ENCODE results near the gene ANO4.

The ANO4 gene

DNA sequence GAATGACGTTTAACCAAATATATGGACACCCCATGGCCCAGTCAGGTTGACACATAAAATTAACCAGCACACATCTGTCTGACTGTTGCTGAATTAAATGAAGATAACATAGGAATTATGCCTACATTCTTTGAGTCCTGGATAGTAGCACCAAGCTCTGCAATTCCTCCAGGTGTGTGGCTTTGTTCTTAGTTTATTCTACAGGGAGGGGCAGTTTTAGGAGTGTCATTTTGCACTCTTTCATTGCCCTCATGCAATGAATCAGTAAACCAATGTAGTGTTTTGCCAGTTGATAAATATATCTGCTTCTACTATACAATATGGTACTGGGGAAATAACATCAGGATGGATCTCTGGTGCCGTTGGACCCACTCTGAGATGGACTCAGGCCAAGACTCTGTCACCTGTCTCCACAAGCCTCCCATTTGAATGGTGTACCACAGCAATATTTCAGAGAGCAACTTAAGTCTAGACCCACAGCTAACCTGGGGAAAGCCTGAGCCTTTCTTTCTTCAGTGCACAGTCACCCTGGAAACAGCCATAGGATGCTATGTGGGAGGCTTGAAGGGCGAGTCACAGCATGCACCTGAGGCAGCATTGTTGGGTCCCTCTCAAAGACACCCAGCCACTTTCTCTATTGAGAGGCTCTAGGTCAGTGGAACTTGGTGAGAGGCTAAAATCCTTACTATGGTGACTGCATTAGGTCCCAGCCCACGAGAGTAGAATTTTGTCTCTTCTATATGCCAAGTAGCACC is 73.2 kb downstream of the ANO4 start:
- CTCF ChIA-PET, result no interaction called here
- TF ChIP-seq SP7 (tag by site-specific recombination; IDR thresholded peaks at IDR 0.05), result no peak

GRCh38 chr12:100868487-100868886 is 73.9 kb downstream of the ANO4 start:
- POLR2A ChIA-PET, result no interaction called here
- no peaks in the 10 kb centered on the region for H3K4me1 ChIP-seq (ENCODE audit: control insufficient read depth, insufficient read depth, low read length)
- H3K27ac ChIP-seq (ENCODE audit: extremely low read depth, low read depth, low read length), result no peak overlapping the region
- H3K36me3 ChIP-seq (ENCODE audit: control insufficient read depth in 2 of 2, insufficient read depth in 1 of 2, low read length in 2 of 2), result no peaks in the 10 kb centered on the region
- peak; percentile 65 for TF ChIP-seq EGR2 (tag by site-specific recombination; IDR thresholded peaks at IDR 0.05; ENCODE audit: low read depth)
- no peak for TF ChIP-seq GLI4 (tag by site-specific recombination; IDR thresholded peaks at IDR 0.05)
- no peak for TF ChIP-seq MYNN (tag by site-specific recombination; IDR thresholded peaks at IDR 0.05; ENCODE audit: borderline replicate concordance)
- no peak for TF ChIP-seq HOXD13 (CRISPR knock-in tag; IDR thresholded peaks at IDR 0.05; ENCODE audit: borderline replicate concordance)
- no peak for TF ChIP-seq SCRT2 (tag by site-specific recombination; IDR thresholded peaks at IDR 0.05)
- no peak for TF ChIP-seq ZNF398 (tag by site-specific recombination; IDR thresholded peaks at IDR 0.05)
- TF ChIP-seq ZNF138 (tag by site-specific recombination; IDR thresholded peaks at IDR 0.05; ENCODE audit: borderline replicate concordance), result no peak
- CTCF ChIA-PET, result interaction anchor here (0.7 kb wide), 1 partner anchor 381 kb away, joined by 3 read pairs; no protein-coding TSS in a partner anchor
- no peaks in the 10 kb centered on the region for H3K9me3 ChIP-seq (ENCODE audit: control insufficient read depth, insufficient read depth, low read depth, low read length)
- no peak overlapping the region for H3K4me3 ChIP-seq (ENCODE audit: low read depth, low read length)

More for the DNA sequence above, 73.2 kb downstream of the ANO4 start:
- POLR2A ChIA-PET, result no interaction called here
- H3K4me3 ChIP-seq (ENCODE audit: low read depth, low read length), result no peak overlapping the region
- H3K4me1 ChIP-seq (ENCODE audit: control insufficient read depth, insufficient read depth, low read length), result no peaks in the 10 kb centered on the region
- no peaks in the 10 kb centered on the region for H3K36me3 ChIP-seq (ENCODE audit: control insufficient read depth in 2 of 2, insufficient read depth in 1 of 2, low read length in 2 of 2)
- no peak overlapping the region for H3K27ac ChIP-seq (ENCODE audit: extremely low read depth, low read depth, low read length)
- no peaks in the 10 kb centered on the region for H3K9me3 ChIP-seq (ENCODE audit: control insufficient read depth, insufficient read depth, low read depth, low read length)

GRCh38 chr12:100871195-100871734 is 76.7 kb downstream of the ANO4 start:
- Histone ChIP-seq H3K9me3 (ENCODE audit: control insufficient read depth, insufficient read depth, low read depth, low read length) (no peaks in the 10 kb centered on the region), H3K36me3 (ENCODE audit: control insufficient read depth in 2 of 2, insufficient read depth in 1 of 2, low read length in 2 of 2) (no peaks in the 10 kb centered on the region), H3K4me1 (ENCODE audit: control insufficient read depth, insufficient read depth, low read length) (no peaks in the 10 kb centered on the region), H3K4me3 (ENCODE audit: low read depth, low read length) (no peak overlapping the region), H3K27ac (ENCODE audit: extremely low read depth, low read depth, low read length) (no peak overlapping the region)
- ChIA-PET POLR2A (no interaction called here), CTCF (no interaction called here)
- no peak for TF ChIP-seq SP2 (tag by site-specific recombination; IDR thresholded peaks at IDR 0.05)
- no peak for TF ChIP-seq ZNF311 (tag by site-specific recombination; IDR thresholded peaks at IDR 0.05; ENCODE audit: borderline replicate concordance)

GRCh38 chr12:100875156-100875555 is 80.6 kb downstream of the ANO4 start:
- ChIA-PET POLR2A (no interaction called here), CTCF (interaction anchor here (1.0 to 1.1 kb wide), 2 partner anchors 11 to 41 kb away, joined by 3 to 4 read pairs; no protein-coding TSS in a partner anchor)
- Histone ChIP-seq H3K4me3 (ENCODE audit: low read depth, low read length) (no peak overlapping the region), H3K27ac (ENCODE audit: extremely low read depth, low read depth, low read length) (no peak overlapping the region), H3K9me3 (ENCODE audit: control insufficient read depth, insufficient read depth, low read depth, low read length) (no peaks in the 10 kb centered on the region), H3K36me3 (ENCODE audit: control insufficient read depth in 2 of 2, insufficient read depth in 1 of 2, low read length in 2 of 2) (no peaks in the 10 kb centered on the region), H3K4me1 (ENCODE audit: control insufficient read depth, insufficient read depth, low read length) (no peaks in the 10 kb centered on the region)
- TF ChIP-seq ZNF114 (tag by site-specific recombination; IDR thresholded peaks at IDR 0.05), result no peak
- no peak for TF ChIP-seq ZBTB1 (tag by site-specific recombination; IDR thresholded peaks at IDR 0.05)
- TF ChIP-seq SETDB1 (IDR thresholded peaks at IDR 0.05; ENCODE audit: insufficient read length, low read length), result no peak
- no peak for TF ChIP-seq ZNF23 (tag by site-specific recombination; IDR thresholded peaks at IDR 0.05; ENCODE audit: borderline replicate concordance)
- TF ChIP-seq PRDM1 (tag by site-specific recombination; IDR thresholded peaks at IDR 0.05), result no peak
- TF ChIP-seq YY1 (tag by site-specific recombination; IDR thresholded peaks at IDR 0.05), result no peak
- no peak for TF ChIP-seq ZNF701 (tag by site-specific recombination; IDR thresholded peaks at IDR 0.05)
- TF ChIP-seq SALL2 (tag by site-specific recombination; IDR thresholded peaks at IDR 0.05; ENCODE audit: borderline replicate concordance), result no peak
- TF ChIP-seq ZNF704 (tag by site-specific recombination; IDR thresholded peaks at IDR 0.05), result no peak
- TF ChIP-seq, protein P1, sequence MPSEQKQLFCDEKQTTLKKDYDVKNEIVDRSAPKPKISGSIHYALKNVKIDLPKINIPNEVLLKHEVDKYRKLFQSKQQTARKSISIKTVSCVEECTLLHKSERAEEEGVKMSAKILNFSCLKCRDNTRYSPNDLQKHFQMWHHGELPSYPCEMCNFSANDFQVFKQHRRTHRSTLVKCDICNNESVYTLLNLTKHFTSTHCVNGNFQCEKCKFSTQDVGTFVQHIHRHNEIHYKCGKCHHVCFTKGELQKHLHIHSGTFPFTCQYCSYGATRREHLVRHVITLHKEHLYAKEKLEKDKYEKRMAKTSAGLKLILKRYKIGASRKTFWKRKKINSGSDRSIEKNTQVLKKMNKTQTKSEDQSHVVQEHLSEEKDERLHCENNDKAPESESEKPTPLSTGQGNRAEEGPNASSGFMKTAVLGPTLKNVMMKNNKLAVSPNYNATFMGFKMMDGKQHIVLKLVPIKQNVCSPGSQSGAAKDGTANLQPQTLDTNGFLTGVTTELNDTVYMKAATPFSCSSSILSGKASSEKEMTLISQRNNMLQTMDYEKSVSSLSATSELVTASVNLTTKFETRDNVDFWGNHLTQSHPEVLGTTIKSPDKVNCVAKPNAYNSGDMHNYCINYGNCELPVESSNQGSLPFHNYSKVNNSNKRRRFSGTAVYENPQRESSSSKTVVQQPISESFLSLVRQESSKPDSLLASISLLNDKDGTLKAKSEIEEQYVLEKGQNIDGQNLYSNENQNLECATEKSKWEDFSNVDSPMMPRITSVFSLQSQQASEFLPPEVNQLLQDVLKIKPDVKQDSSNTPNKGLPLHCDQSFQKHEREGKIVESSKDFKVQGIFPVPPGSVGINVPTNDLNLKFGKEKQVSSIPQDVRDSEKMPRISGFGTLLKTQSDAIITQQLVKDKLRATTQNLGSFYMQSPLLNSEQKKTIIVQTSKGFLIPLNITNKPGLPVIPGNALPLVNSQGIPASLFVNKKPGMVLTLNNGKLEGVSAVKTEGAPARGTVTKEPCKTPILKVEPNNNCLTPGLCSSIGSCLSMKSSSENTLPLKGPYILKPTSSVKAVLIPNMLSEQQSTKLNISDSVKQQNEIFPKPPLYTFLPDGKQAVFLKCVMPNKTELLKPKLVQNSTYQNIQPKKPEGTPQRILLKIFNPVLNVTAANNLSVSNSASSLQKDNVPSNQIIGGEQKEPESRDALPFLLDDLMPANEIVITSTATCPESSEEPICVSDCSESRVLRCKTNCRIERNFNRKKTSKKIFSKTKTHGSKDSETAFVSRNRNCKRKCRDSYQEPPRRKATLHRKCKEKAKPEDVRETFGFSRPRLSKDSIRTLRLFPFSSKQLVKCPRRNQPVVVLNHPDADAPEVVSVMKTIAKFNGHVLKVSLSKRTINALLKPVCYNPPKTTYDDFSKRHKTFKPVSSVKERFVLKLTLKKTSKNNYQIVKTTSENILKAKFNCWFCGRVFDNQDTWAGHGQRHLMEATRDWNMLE (tag by site-specific recombination; conservative IDR thresholded peaks at IDR 0.05; ENCODE audit: low read depth), result no peak

Measured in HEK293 (cell line).